Iris pigment epithelial cell (primary cell): ENCODE measurements around the gene ACTR1A.

Experiments used
- DNase-seq: peaks from one replicate; pipeline ENCODE4 v3.0.0-alpha.2; 2011; ENCODE audit warnings: low read depth

Gene ACTR1A

DNA sequence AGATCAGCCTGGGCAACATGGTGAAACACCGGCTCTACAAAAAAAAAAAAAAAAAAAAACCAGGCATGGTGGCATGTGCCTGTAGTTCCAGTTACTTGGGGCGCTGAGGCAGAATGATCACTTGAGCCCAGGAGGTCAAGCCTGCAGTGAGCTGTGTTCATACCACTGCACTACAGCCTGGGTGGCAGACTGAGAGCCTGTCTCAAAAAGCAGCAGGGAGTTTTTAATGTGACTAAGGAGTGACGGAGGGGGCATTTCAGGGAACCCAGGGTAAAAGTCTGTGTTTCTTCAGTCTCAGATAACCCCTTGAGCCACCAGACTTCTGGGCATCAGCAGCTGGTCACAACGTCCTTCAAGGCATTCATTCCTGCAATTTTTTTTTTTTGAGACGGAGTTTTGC lies 49.0 kb downstream of the ACTR1A start:
- peak; percentile 17 for DNase-seq

DNA sequence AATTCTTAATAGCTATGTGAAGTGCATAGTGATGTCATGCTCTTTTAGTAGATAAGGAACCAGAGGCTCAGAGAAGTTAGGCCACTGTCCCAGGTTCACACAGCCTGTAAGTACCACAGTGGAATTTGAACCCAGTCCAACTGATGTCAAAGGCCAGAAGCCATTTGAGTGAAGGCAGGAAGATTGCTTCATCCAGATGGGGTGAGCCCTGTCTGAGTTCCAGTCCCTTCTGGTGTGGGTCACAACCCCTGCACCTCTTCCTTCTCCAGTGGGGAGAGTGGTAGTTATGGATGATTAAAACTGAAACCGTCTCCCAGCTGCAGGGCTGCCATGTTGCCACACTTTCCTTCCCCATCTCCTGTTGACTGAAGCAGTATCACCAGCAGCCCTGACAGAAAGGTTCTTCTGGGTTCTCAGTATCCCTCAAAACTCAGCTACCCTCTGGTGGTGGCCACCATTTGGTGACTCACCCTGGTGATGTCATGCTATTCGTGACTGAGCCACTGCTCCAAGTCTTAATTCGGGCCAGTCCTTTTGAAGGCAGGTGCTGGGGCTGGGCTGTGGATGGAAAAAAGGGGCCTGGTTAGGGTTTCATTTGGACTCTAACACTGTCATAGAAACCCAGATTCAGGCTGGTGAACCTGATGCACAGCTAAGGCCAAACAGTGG lies 49.7 kb downstream of the ACTR1A start:
- peak; percentile 72 for DNase-seq

- DNase-seq: no peak
These were observed 51.2 kb downstream of the ACTR1A start, which contains the start of gene C10orf95 for GRCh38 chr10:102451105-102451969. TSS of gene C10orf95 (minus strand) at chr10:102451543. CDS start at chr10:102451093, 450 bp downstream.

- DNase-seq: peak; percentile 73
These were observed 52.0 kb downstream of the ACTR1A start for GRCh38 chr10:102450374-102451104.

DNA sequence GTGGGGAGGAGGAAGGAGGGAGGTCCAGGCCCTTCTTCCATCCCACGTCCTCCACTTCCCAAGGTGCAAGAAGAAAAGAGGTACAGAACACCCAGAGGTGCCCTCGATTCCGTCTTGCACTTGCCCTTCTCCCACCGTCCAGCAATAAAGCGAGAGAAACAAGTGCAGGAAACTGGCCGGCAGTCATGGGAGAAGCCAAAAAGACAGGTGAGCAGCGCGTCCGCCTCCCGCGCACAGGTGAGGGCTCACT lies 52.5 kb downstream of the ACTR1A start:
- DNase-seq: no peak

- DNase-seq: peak; percentile 65
These were observed 53.0 kb downstream of the ACTR1A start for GRCh38 chr10:102449321-102450123.

- DNase-seq: no peak
These were observed 57.7 kb downstream of the ACTR1A start for GRCh38 chr10:102444851-102445250.

DNA sequence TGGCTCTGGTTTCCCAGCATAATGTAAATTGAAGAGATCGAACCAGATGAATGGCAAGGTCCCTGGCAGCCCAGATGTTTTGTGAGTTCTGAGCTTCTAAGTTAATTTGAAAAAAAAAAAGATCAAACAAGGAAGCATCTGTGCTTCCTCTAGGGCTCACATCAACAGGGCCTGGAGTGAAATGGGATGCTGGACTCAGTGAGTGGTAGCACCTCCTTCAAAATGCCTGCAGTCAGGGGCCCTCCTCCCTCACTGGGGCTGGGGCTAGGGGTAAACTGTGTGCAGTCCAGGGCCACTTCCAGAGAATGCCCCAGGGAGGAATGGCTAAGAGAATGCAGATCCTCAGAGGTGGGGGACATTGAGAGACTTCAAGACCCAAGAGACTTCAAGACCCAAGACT lies 64.1 kb downstream of the ACTR1A start:
- no peak for DNase-seq

GRCh38 chr10:102437515-102437914 lies 65.0 kb downstream of the ACTR1A start:
- no peak for DNase-seq

DNA sequence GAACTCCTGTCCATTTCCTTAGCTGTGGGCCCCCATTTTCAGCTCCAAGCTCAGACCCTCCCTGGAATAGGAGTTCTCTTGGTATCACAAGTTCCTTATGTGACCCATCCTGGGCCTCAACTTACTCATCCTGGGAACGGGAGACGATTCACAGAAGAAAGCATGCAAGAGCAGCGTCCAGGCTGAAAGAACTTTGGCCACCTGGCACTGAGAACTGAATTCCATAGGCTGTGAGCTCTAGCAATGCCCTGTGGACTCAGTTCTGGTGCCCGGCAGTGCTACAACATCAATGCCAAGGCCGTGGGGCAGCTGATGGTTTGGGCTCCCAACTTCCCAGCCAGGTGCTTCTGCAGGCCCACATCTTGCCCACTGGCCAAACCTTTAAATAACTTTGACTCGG lies 66.2 kb downstream of the ACTR1A start:
- DNase-seq: no peak

DNA sequence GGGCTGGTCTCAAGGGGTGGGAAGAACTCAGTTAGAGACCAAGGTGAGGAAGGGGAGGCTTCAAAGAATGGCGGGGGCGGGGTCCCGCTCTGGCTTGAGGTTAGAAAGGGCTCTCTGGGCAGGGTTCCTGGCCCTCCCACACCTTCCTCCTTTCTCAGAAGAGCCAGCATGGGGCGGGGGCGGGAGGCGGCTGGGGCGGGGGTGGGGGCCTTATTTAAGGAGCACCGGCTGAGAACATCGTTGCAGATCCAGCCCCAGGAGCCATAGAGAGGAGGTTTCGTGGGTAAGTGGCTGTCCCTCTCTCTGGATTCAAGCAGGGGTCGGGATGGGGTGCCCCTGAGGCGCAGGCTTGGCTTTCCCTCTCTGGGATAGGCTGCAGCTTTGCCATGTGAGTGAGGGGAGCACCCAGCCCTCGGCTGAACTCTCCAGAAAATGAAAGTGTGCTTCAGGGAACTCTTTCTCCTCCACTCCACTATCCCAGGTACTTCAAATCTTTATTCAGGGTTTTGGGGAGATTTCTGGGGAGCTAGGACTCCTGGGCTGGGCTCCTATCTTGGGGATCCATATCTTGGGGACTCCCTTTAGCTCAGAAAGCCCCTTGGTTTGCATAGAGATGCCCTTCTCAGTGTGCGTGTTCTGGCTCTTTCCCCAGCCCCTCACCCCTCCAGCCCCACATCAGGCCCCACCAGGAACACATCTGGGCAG lies 66.8 kb downstream of the ACTR1A start:
- DNase-seq: peak; percentile 21

- no peak for DNase-seq
These were observed 67.4 kb downstream of the ACTR1A start for GRCh38 chr10:102435133-102435497.

GRCh38 chr10:102434394-102435132 lies 67.9 kb downstream of the ACTR1A start:
- DNase-seq: peak; percentile 65

DNA sequence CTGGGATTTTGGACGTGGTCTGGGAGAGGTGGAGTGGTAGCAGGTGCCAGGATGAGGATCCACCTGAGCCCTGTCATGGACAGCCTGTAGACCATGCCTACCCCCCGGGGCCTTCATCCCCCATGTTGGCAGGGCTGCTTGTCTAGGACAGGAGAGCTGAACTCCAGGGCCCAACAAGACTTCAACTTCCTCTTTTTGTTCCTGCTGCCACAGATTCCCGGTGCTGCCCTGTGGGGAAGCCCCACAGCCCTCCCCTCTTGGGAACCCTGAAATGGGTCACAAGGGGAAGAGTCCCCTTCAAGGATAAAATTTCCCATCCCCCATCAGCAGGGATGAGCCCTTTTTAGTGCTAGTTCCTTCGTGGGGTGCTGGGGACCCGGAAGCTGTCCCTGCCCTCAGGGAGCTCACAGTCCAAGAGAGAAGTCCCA lies 68.9 kb downstream of the ACTR1A start:
- DNase-seq: no peak

DNA sequence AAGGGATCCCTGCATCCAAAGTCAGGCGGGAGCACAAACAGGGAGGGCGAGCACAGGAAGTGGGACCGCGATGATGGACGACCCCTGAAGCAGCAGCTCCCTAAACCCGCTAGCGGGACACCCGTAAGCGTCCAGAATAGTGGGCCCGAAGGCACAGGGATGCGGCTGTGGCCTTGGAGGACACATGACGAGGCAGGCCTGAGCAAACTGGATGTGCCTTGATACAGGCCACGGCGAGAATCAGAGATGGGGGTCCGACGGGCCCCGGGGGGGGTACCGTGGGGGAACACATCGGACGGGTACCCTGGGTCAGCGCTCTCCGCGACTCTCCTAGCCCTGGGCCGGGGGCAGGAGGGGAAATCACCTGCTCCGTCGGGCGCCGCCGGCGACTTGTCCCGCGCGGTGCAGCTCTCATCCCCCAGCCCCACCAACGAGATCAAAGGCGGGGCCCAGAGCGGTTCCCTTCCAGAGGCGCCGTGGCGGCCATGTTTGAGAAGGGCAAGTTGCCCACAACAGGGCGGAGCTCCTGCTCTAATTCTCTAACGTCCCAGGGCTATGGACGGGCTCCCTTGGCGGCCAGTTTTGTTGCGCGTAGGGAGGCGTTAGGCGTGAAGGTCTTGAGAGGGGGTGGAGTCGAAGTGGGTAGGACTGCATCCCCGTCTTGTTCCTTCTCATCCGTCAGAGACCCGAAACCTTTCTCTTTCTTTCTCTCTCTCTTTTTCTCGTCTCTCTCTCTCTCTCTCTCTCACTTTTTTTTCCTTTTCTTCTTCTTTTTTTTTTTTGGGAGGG lies 70.2 kb downstream of the ACTR1A start, which contains the start of gene CUEDC2:
CUEDC2 (minus strand) TSS at position 413 of the 789 bp plus-strand sequence. CDS start 7,386 bp downstream, outside the sequence.
- DNase-seq: peak; percentile 97

DNA sequence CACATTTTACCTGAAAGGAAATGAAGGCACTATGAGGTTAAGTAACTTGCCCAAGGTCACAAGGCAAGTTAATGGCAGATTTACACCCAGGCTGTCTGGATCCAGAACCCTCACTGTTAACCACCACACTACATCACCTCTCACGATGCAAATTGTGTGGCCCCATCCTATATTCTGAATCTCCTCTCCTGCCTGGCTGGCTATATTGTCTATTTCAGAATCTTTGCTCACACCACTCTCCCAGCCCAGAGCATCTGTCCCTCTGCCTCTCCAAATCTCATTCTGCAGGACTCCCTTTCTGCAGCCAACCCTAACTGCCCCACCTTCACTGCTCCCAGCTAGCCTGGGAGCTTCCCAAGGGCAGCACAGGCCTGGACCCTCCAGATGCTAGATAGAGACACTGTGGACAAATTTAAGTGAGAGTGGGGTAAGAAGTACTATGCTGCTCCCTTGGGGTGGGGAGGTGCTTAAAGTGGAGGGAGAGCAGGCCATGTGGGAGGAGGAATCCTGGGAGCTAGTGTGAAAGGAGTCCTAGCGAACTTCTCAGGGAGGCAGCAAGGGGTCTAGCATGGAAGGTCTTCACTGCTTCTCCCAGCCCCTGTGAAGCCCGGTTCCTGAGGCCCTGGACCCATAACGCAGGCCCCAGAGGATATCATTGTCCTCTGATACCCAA lies 70.9 kb downstream of the ACTR1A start:
- DNase-seq: peak; percentile 30

DNA sequence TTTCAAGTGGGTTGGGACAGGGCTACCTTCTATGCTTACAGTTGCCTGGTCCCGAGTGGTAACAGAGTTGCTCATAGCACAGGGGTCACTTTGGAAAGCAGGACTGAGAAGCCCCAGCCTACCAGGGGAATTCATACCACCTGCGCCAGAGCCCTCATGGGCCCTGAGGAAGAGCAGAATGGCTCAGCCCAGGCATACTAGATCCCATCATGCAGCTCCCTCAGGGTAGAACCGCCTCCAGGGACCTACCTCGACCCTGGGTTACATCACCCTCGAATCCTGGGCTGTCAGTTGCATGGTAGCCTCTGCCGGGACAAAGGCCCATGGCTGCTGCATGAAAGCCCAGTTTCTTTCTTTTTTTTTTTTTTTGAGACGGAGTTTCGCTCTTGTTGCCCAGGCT lies 73.0 kb downstream of the ACTR1A start:
- no peak for DNase-seq
